Caco-2 (cell line): ENCODE measurements around the gene NXF1. TPM values are rescaled to one million over a fixed set of nuclear protein-coding genes. Genes with fewer than 3 reads are reported as not detected.
A peak's percentile ranks its signal among the peaks of the same experiment; 100 is the strongest.

ENCODE experiments used
- BruUV-seq: library from RNA; stranded (reverse); fragments of 400-500 nt; replicated peaks from 2 replicates; lab custom pipeline; 2021; lab: Mats Ljungman, UMichigan
- CTCF ChIA-PET: fragments of 300-600 bp; sonication (Branson Sonifier 250); formaldehyde crosslinking; loops from one replicate; lab custom pipeline; 2022; ENCODE audit warnings: antibody characterized with exemption; lab: Charles Lee
- POLR2A ChIA-PET: fragments of 300-600 bp; sonication (Branson Sonifier 250); formaldehyde crosslinking; loops from one replicate; lab custom pipeline; 2022; ENCODE audit warnings: antibody characterized with exemption; lab: Charles Lee
- DNase-seq, 2 experiments: peaks; one replicate each; pipeline versions ENCODE4 v3.0.0 to v3.0.0-alpha.2; 2020 to 2022
- H3K27me3 ChIP-seq: replicated peaks from 2 replicates; pipeline ENCODE4 v1.6.0; 2011; ENCODE audit warnings: low read length; ENCODE audit not compliant: control insufficient read depth, insufficient read depth
- H3K36me3 ChIP-seq: 2 replicates; pipeline ENCODE4 v1.5.1; 2011; ENCODE audit warnings: low read length; ENCODE audit not compliant: control insufficient read depth, insufficient read depth
- H3K4me1 ChIP-seq: fragments of 250-450 bp; sonication (Bioruptor Pico); 2 replicates; pipeline ENCODE4 v1.5.1; 2020; ENCODE audit warnings: mild to moderate bottlenecking
- H3K4me3 ChIP-seq: 2 replicates; pipeline ENCODE4 v1.5.1; 2011; ENCODE audit warnings: low read depth, mild to moderate bottlenecking, control low read depth, low read length
- H3K9me3 ChIP-seq: fragments of 250-450 bp; sonication (Bioruptor Pico); 2 replicates; pipeline ENCODE4 v1.5.1; 2020; ENCODE audit warnings: mild to moderate bottlenecking, moderate library complexity
- H3K27ac Mint-ChIP-seq: one replicate; pipeline ENCODE4 v1.8.0; 2022; ENCODE audit warnings: mixed read lengths; ENCODE audit not compliant: unreplicated experiment
- H3K27me3 Mint-ChIP-seq: one replicate; pipeline ENCODE4 v1.8.0; 2022; ENCODE audit warnings: mixed read lengths; ENCODE audit not compliant: insufficient read depth, unreplicated experiment
- H3K36me3 Mint-ChIP-seq: one replicate; pipeline ENCODE4 v1.8.0; 2022; ENCODE audit warnings: mild to moderate bottlenecking, mixed read lengths; ENCODE audit not compliant: insufficient read depth, unreplicated experiment
- H3K4me1 Mint-ChIP-seq: one replicate; pipeline ENCODE4 v1.8.0; 2022; ENCODE audit warnings: low read depth, mixed read lengths; ENCODE audit not compliant: unreplicated experiment
- H3K4me3 Mint-ChIP-seq: one replicate; pipeline ENCODE4 v1.8.0; 2022; ENCODE audit warnings: mild to moderate bottlenecking, moderate library complexity, mixed read lengths; ENCODE audit not compliant: unreplicated experiment
- H3K9me3 Mint-ChIP-seq: one replicate; pipeline ENCODE4 v1.8.0; 2022; ENCODE audit warnings: mixed read lengths; ENCODE audit not compliant: unreplicated experiment
- intact Hi-C: fragments of 100-400 bp; cut with micrococcal nuclease; formaldehyde crosslinking; loops from one replicate; pipeline ENCODE4 v1.10.0; 2022; ENCODE audit not compliant: unreplicated experiment
- total RNA-seq: library from RNA; stranded (reverse); gene quantifications from 2 replicates; pipeline ENCODE4 v1.2.3, GENCODE V29; 2022
- TF ChIP-seq, protein P1 (sequence below), 2 experiments: fragments of 200-600 bp in 1 of 2; IDR thresholded peaks; 1 replicate in 1 of 2; 2 replicates in 1 of 2; pipeline versions ENCODE4 v1.5.1 to v1.8.0; 2011 to 2022; ENCODE audit warnings: antibody characterized with exemption in 1 of 2, control low read depth in 1 of 2, inconsistent platforms in 1 of 2, low read depth in 1 of 2, low read length in 1 of 2, mild to moderate bottlenecking in 1 of 2, moderate library complexity in 1 of 2; ENCODE audit not compliant: insufficient read depth in 1 of 2, severe bottlenecking in 1 of 2, unreplicated experiment in 1 of 2

The NXF1 gene
- total RNA-seq, 1 experiment from 2014 or later, result 77.5 TPM

DNA sequence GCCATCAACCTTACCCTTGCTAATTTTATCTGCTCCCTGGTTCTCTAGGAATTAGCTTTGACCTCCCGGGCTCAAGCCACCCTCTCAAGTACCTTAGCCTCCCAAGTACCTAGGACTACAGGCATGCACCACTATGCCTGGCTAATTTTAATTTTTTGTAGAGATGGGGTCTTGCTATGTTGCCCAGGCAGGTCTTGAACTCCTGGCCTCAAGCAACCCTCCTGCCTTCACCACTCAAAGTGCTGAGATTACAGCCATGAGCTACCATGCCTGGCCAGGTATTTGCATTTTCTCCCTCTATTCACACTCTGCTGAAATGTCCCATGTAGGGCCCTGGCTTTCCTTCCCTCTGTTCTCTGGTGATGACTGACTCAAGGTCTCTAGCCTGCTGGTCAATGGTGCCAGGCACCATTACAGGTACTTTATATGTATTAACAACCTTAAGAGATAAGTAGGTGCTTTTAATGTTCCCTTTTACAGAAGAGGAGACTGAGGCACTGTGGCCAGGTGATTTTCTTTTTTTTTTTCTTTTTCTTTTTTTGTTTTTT lies 42.6 kb upstream of the NXF1 start:
- POLR2A ChIA-PET, result interaction anchor here (0.6 kb wide), 1 partner anchor 807 kb away, joined by 4 read pairs; no protein-coding TSS in a partner anchor
- DNase-seq, result no peak
- TF ChIP-seq, protein P1, sequence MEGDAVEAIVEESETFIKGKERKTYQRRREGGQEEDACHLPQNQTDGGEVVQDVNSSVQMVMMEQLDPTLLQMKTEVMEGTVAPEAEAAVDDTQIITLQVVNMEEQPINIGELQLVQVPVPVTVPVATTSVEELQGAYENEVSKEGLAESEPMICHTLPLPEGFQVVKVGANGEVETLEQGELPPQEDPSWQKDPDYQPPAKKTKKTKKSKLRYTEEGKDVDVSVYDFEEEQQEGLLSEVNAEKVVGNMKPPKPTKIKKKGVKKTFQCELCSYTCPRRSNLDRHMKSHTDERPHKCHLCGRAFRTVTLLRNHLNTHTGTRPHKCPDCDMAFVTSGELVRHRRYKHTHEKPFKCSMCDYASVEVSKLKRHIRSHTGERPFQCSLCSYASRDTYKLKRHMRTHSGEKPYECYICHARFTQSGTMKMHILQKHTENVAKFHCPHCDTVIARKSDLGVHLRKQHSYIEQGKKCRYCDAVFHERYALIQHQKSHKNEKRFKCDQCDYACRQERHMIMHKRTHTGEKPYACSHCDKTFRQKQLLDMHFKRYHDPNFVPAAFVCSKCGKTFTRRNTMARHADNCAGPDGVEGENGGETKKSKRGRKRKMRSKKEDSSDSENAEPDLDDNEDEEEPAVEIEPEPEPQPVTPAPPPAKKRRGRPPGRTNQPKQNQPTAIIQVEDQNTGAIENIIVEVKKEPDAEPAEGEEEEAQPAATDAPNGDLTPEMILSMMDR (IDR thresholded peaks at IDR 0.05; ENCODE audit: insufficient read depth in 1 of 2, low read depth in 1 of 2, low read length in 1 of 2, severe bottlenecking in 1 of 2, unreplicated experiment in 1 of 2), result no peak
- intact Hi-C loops, result no loop called here
- peaks cover 15% of the 10 kb centered on the region for H3K4me1 ChIP-seq
- BruUV-seq, result no TSS peak
- Mint-ChIP-seq H3K9me3 (no peaks in the 10 kb centered on the region), H3K36me3 (peaks cover 75% of the 10 kb centered on the region), H3K27me3 (no peaks in the 10 kb centered on the region), H3K27ac (peak overlapping the region; percentile 20), H3K4me3 (peak overlapping the region; percentile 20), H3K4me1 (peaks cover 19% of the 10 kb centered on the region)
- H3K4me3 ChIP-seq, result no peak overlapping the region
- CTCF ChIA-PET, result no interaction called here
- H3K27me3 ChIP-seq, result no peaks in the 10 kb centered on the region
- H3K36me3 ChIP-seq, result peaks cover 3% of the 10 kb centered on the region
- no peaks in the 10 kb centered on the region for H3K9me3 ChIP-seq

DNA sequence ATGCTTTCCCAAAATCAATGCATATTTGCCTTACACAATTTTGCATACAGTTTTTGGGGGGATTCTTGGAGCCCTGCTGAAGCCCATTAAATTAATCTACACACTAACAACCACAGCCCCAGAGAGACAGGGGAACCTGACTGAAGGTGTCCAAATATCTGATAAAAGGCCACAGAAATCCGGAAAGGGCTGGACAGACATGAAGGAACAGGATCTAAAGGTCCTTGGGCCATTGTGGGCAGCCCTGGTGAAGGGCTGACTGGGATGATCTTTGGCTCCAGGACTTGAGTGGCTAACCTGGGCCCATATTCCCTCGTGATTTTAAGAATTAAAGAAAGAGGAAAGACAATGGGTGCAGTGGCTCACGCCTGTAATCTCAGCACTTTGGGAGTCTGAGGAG lies 40.9 kb upstream of the NXF1 start:
- TF ChIP-seq, protein P1 (IDR thresholded peaks at IDR 0.05; ENCODE audit: insufficient read depth in 1 of 2, low read depth in 1 of 2, low read length in 1 of 2, severe bottlenecking in 1 of 2, unreplicated experiment in 1 of 2), result no peak
- H3K27ac Mint-ChIP-seq, result no peak overlapping the region
- Histone ChIP-seq H3K4me1 (peaks cover 7% of the 10 kb centered on the region; the same call in 1 of the 2 replicates), H3K27me3 (no peaks in the 10 kb centered on the region), H3K36me3 (no peaks in the 10 kb centered on the region), H3K9me3 (no peaks in the 10 kb centered on the region), H3K4me3 (no peak overlapping the region)
- ChIA-PET POLR2A (no interaction called here), CTCF (no interaction called here)
- no peak overlapping the region for H3K4me3 Mint-ChIP-seq
- intact Hi-C loops, result no loop called here
- H3K27me3 Mint-ChIP-seq, result no peaks in the 10 kb centered on the region
- no peaks in the 10 kb centered on the region for H3K9me3 Mint-ChIP-seq
- no TSS peak for BruUV-seq
- H3K36me3 Mint-ChIP-seq, result peaks cover 60% of the 10 kb centered on the region
- H3K4me1 Mint-ChIP-seq, result peaks cover 7% of the 10 kb centered on the region
- DNase-seq, result no peak

DNA sequence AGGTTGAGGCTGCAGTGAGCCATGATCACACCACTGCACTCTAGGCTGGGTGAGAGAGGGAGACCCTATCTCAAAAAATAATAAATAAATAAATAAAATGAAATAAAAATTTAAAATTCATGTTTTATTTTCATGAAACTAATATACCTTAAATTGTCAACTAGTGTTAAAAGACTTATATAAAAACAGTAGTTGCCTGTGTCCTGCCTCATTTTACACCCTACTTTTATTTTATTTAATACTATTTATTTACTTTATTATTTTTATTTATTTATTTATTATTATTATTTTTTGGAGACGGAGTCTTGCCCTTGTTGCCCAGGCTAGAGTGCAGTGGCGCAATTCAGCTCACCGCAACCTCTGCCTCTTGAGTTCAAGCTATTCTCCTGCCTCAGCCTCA lies 38.9 kb upstream of the NXF1 start:
- Histone ChIP-seq H3K27me3 (no peaks in the 10 kb centered on the region), H3K4me1 (peaks cover 7% of the 10 kb centered on the region; the same call in 1 of the 2 replicates), H3K36me3 (no peaks in the 10 kb centered on the region), H3K9me3 (no peaks in the 10 kb centered on the region), H3K4me3 (no peak overlapping the region)
- DNase-seq, result no peak
- Mint-ChIP-seq H3K27me3 (peaks cover 2% of the 10 kb centered on the region), H3K4me1 (peaks cover 19% of the 10 kb centered on the region), H3K9me3 (no peaks in the 10 kb centered on the region), H3K4me3 (no peak overlapping the region), H3K36me3 (peaks cover 41% of the 10 kb centered on the region), H3K27ac (no peak overlapping the region)
- ChIA-PET POLR2A (interaction anchor here (1.9 to 3.0 kb wide), 2 partner anchors 12 kb away, joined by 7 to 19 read pairs; partner anchors contain the start of gene STX5), CTCF (no interaction called here)
- intact Hi-C loops, result no loop called here
- no TSS peak for BruUV-seq
- TF ChIP-seq, protein P1 (IDR thresholded peaks at IDR 0.05; ENCODE audit: insufficient read depth in 1 of 2, low read depth in 1 of 2, low read length in 1 of 2, severe bottlenecking in 1 of 2, unreplicated experiment in 1 of 2), result no peak
